Brain microvascular endothelial cell (primary cell): ENCODE measurements around the gene NMB.
"Not testable (repeated sequence)": the region's sequence is repeated elsewhere in the genome, so short reads cannot be mapped to it uniquely, and the experiment has no call there.

Source experiments
- DNase-seq: peaks from one replicate; pipeline ENCODE4 v3.0.0-alpha.2; 2020
- H3K27ac ChIP-seq: fragments of 250-450 bp; sonication (Bioruptor Pico); 2 replicates; pipeline ENCODE4 v1.5.1; 2020; ENCODE audit warnings: mild to moderate bottlenecking, moderate library complexity
- H3K27me3 ChIP-seq: fragments of 250-450 bp; sonication (Bioruptor Pico); replicated peaks from 2 replicates; pipeline ENCODE4 v1.5.1; 2020; ENCODE audit warnings: mild to moderate bottlenecking
- H3K36me3 ChIP-seq: fragments of 250-450 bp; sonication (Bioruptor Pico); replicated peaks from 2 replicates; pipeline ENCODE4 v1.5.1; 2020; ENCODE audit warnings: mild to moderate bottlenecking
- H3K4me3 ChIP-seq: 2 replicates; pipeline ENCODE4 v1.5.1; 2011; ENCODE audit warnings: low read depth, mild to moderate bottlenecking, control low read depth, low read length, moderate library complexity
- CTCF ChIP-seq: IDR thresholded peaks from 2 replicates; pipeline ENCODE4 v1.5.1; 2011; ENCODE audit warnings: low read depth, mild to moderate bottlenecking, moderate library complexity, low read length, control low read depth, inconsistent platforms; ENCODE audit errors: missing control alignments
- in situ Hi-C: cut with HindIII; loops from 2 replicates; pipeline ENCODE4 v1.10.0; 2017; ENCODE audit warnings: low sequenced_read_pairs, low pct_ligation_motif_present

The NMB gene

GRCh38 chr15:84645496-84645895 is 12.5 kb downstream of the NMB start:
- in situ Hi-C loops: no loop called here
- no peaks in the 10 kb centered on the region for H3K27me3 ChIP-seq
- no peak overlapping the region for H3K4me3 ChIP-seq
- peaks cover 68% of the 10 kb centered on the region for H3K36me3 ChIP-seq
- H3K27ac ChIP-seq: no peak overlapping the region
- TF ChIP-seq CTCF: no peak
- no peak for DNase-seq

GRCh38 chr15:84643838-84644237 is 14.2 kb downstream of the NMB start:
- no peak overlapping the region for H3K27ac ChIP-seq
- no peak for TF ChIP-seq CTCF
- H3K36me3 ChIP-seq: peaks cover 73% of the 10 kb centered on the region
- H3K27me3 ChIP-seq: no peaks in the 10 kb centered on the region
- in situ Hi-C loops: no loop called here
- no peak for DNase-seq
- H3K4me3 ChIP-seq: no peak overlapping the region

DNA sequence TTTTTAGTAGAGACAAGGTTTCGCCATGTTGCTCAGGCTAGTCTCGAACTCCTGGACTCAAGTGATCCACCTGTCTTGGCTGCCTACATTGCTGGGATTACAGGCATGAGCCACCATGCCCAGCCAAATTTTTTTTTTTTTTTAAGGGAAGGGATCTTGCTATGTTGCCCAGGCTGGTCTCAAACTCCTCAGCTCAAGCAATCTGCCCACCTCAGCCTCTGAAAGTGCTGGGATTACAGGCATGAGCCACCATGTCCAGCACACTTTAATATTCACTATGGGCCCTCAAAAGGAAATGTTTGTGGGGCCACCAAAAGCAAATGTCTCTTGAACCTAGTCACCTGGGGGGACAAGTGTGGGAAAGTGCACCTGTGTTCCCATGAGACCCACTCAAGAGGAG is 15.4 kb downstream of the NMB start:
- H3K4me3 ChIP-seq, DNase-seq, in situ Hi-C loops, H3K27ac ChIP-seq, H3K27me3 ChIP-seq: not testable (repeated sequence)
- peaks cover 69% of the 10 kb centered on the region for H3K36me3 ChIP-seq

- in situ Hi-C loops, DNase-seq, H3K4me3 ChIP-seq, H3K27ac ChIP-seq, H3K27me3 ChIP-seq: not testable (repeated sequence)
- peaks cover 64% of the 10 kb centered on the region for H3K36me3 ChIP-seq
These were observed 16.1 kb downstream of the NMB start for GRCh38 chr15:84641871-84642270.

GRCh38 chr15:84638103-84638502 is 19.9 kb downstream of the NMB start:
- no peak overlapping the region for H3K27ac ChIP-seq
- no peaks in the 10 kb centered on the region for H3K27me3 ChIP-seq
- no peak for DNase-seq
- TF ChIP-seq CTCF: peak; percentile 28
- in situ Hi-C loops: no loop called here
- peaks cover 36% of the 10 kb centered on the region for H3K36me3 ChIP-seq
- no peak overlapping the region for H3K4me3 ChIP-seq

DNA sequence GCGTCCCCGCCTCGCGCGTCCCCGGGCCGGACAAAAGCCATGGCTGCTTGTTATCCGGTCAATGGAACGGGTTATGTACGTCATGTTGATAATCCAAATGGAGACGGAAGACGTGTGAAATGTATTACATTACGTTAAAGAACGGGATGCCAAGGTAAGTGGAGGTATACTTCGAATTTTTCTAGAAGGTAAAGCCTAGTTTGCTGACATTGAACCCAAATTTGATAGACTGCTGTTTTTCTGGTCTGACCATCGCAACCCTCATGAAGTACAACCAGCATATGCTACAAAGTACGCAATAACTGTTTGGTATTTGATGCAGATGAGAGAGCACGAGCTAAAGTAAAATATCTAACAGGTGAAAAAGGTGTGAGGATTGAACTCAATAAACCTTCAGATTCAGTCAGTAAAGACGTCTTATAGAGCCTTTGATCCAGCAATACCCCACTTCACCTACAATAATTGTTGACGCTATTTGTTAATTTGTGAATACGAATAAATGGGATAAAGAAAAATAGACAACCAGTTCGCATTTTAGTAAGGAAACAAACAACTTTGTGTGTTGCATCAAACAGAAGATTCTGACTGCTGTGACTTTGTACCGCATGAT is 23.7 kb downstream of the NMB start:
- H3K27ac ChIP-seq: no peak overlapping the region
- no peak for TF ChIP-seq CTCF
- DNase-seq: no peak
- H3K4me3 ChIP-seq: peak overlapping the region; percentile 65
- in situ Hi-C loops: no loop called here
- peaks cover 6% of the 10 kb centered on the region for H3K36me3 ChIP-seq
- H3K27me3 ChIP-seq: no peaks in the 10 kb centered on the region
